ENCODE measurements around the gene NBEA.
"Not testable (repeated sequence)": the region's sequence is repeated elsewhere in the genome, so short reads cannot be mapped to it uniquely, and the experiment has no call there.

The NBEA gene

DNA sequence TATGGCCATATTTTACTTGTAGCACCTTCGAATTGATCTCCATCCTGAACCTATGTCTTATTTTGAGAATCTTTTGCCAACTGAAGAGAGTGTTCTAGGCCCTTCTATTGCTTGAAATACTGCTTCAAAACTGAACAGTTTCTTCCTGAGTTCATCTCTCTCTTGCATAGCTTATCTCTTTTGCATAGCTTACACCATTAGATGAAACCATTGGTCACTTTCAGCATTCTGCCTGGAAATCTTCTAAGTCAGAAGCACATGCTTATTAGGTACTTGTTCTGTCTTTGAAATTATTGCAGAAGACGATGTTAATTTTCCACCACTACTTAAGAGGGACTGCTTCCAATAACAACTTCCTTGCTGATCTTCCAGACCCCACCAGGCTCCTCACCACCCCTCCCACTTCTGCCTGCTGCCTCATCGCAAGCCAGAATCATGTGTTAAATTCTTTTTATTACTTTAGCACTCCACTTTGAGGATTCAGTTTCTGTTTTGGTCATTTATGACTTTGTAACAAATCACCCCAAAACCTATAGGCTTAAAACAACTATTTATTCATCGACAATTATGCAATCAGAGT is 656.8 kb downstream of the NBEA start:
- DNase-seq = no peak

DNA sequence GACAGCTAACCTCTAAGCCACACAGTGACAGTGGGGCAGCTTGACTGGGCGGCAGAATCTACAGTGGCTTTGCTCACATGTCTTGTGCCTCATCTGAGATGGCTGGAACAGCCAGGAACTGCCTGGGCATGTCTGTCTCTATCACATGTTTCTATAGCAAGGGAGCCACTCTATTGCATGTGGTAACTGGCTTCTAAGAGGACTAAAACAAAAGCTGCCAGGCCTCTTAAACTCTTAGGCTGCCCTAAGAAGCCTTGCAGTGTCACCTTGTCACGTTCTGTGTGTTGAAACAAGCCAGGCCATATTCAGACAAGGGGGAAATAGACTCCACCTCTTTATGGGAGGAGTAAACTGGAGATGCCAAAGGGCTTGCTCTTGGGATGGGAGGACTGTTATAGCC is 657.3 kb downstream of the NBEA start:
- no peak for DNase-seq

DNA sequence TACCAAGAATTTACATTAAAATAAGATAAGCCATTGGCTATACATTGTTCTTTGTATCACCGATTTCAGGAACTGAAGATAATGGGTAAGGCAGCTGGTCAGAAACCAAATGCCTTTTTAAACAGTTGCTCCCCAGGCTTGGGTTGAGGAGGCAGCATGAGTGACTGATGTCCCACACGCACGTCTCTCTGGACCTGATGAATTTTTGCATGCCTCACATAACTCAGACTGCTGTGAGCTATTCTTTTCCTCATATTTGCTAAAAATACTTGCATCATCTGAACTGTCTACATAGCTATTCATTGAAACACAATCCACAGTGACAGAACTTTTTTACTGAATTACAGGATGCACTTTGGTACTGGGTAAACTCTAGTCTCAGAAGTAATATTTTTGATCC is 658.1 kb downstream of the NBEA start:
- no peak for DNase-seq

DNA sequence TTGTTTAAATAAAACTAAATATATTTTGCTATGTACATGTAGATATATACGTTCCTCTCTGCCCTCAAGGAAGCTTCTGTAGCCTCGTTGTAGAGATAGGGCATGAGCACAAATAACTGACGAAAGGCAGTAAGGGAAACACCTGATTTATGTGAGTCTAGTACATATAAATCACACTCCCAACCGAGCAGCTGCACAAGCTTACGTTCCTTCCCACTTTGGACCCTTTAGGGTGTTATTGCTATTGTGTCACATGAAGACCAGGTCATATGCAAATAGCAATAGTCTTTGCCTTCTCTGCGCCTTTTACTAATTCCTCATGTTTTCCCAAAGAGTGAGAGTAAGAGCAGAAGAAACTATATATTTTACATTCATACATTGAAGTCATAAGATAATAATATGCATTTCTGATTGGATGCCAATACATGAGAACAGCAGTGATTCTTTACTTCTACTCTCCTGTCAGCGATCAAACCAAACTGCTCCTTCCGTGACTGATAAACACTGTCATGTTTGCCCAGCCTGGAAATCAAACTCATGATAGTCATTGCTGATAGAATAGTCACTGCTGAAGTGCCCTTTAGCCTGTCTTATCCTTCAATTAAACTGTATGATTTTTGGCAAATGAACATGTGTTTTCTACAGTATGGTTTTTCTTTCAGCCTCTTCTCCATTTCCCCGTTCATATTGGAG is 661.7 kb downstream of the NBEA start:
- no peak for DNase-seq

DNA sequence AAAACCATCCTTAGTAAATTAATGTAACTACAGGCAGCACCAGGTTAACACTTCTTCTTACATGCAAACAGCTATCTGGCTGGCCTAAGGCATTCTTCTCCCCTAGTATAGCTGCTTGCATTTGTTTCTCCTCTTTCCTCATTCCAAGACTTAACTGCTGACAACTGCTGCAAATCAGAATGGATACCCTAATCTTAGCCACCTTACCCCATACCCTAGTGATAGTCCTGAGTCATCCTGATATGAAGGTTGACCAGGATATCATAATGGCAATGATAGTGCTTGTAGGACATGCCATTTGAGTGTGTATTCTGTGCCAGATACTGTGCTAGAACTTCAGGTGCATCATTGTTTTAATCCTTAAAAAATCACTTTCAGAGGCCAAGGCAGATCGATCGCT is 672.6 kb downstream of the NBEA start:
- DNase-seq = no peak

DNA sequence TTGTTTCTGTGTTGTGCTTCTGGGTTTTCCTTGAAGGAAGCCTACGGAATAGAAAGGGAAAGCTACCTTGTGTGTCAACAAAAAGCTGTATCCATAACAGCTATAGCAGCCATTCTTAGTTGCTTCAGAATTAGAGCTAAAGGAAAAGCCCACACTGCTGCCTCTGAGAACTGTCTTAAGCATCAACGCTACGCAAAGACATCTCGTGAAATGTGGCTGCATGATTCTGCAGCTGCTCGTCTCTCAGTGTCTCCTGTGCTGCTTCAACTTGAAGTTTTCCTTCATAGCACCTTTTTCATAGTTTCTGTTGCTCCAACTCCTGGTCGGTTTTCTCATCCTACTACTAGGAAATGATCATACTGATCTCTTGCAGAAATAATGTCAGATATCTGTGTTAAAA is 675.4 kb downstream of the NBEA start:
- DNase-seq = no peak

DNA sequence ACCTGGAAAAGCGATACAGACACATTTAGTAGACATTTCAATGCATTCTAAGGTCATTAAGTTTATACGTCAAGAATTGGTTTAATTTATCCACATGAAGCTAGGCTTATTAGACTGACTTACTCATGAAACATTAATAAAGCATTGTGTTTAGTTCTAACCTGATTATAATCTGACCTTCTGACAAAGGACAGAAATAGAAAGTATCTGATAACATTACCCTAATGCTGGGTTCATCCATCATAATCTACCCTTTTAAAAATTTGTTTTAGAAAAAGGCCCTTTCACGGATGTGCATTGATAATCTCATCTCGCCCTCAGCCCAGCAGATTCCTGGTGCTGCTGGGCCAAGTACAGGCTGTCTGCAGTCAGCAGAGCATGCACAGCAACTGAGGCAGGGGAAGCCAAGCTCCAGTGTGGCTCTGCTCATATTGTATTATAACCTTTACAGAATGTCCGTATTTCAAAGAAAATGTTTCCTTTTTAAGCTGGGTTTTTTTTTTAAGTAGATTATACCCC is 676.6 kb downstream of the NBEA start:
- DNase-seq = no peak

DNA sequence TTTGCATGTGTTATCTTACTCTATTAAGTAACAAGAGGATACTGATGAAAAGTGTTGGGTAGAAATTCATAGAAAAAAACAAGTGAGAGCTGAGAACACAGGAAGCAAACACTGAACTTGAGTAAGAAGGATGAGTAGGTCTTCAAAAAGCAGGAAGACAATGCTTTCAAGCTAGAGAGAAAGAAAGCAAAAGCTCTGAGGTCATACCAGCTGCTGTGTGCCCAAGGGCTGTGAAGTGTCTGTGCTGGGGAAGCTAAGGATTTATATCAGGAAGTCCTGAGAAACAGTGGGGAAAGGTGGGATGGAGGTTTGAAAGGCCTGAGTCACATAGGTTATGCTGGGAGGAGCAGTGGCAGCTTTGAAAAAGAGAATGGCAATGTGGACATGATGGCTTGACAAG is 679.9 kb downstream of the NBEA start:
- no peak for DNase-seq

DNA sequence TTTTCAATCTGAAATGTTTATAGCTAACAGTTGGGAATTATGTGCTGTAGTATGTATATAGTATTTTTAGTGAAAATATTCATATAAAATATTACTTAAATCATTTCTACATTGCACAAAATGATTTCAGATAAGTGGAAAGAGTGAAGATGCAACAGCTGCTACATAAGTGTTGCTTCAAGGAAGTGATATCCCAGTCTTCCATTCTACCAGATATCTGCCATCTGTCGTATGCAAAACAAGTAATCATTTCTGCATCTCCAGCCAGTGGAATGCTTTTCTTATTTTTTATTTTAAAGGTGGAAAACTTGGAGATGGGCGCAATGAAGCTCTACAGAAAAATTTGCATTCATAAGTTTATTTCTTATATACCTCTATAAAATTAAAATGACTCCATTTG is 687.0 kb downstream of the NBEA start:
- no peak for DNase-seq

DNA sequence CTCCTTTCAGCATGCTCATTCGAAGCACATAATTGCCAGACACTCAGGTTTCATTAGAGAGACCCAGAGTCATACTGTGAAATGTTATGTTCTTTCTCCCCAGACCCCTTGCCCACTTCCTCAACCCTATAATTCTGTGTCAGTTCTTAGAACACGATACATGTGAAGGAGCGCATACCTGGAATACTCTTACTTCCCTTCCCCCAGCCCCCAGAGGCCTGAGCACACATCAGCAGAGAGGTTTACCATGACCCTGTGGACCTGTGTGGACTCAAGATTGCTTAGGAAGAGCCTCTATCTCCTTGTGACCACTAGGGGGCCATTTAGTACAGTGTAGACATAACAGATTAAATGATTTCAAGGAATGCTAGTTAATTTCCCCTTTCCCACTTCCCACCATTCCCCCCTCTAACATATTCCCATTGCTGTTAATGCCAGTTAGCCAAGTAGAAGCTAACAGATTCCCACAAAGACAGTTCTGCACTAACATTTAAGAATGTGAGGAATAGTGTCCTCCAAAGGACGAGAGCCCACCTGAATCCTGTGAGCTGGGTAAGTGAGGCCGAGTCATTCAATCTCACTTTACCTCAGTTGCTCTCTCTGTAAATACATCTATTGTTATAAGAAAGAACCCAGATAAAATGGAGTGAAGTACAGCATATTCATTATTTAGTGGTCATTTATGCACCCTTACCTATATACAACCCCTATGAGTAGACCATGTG is 688.6 kb downstream of the NBEA start:
- peak; percentile 25 for DNase-seq

DNA sequence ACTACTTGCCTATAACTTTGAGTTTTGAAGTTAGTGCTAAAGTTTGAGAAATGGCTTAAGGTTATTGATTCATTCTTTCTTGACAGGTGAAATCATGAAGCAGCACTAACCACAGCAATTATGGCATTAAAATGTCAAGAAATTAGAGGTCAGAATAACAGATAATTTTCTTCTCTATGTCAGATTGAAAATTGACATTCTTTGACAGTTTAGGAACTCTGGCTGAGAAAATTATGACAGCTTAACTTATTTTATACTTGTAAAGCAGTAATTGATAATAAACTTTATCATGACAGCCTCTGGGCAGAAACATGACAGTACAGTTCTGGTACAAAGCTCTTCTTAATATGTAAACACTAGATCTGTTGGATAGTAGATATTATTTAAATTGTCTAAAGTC is 689.6 kb downstream of the NBEA start:
- no peak for DNase-seq

DNA sequence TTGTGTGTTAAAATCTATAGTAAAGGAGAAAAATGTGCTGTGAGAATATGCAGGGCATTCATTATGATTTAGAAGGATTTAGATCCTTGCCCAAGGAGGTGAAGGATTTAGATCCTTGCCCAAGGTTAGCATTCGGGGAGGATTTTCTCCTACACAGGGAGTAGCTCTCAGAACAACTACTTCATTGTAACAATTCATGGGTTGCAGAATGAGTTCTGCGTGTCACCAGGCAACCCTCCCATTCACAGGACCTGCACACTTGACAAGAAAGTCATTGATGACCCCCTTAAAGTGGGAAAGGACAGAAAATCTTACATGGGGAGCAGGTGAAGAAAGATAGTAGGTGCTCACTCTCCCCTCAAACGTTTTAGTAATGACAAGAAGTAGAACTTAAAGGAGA is 701.6 kb downstream of the NBEA start:
- DNase-seq = no peak

DNA sequence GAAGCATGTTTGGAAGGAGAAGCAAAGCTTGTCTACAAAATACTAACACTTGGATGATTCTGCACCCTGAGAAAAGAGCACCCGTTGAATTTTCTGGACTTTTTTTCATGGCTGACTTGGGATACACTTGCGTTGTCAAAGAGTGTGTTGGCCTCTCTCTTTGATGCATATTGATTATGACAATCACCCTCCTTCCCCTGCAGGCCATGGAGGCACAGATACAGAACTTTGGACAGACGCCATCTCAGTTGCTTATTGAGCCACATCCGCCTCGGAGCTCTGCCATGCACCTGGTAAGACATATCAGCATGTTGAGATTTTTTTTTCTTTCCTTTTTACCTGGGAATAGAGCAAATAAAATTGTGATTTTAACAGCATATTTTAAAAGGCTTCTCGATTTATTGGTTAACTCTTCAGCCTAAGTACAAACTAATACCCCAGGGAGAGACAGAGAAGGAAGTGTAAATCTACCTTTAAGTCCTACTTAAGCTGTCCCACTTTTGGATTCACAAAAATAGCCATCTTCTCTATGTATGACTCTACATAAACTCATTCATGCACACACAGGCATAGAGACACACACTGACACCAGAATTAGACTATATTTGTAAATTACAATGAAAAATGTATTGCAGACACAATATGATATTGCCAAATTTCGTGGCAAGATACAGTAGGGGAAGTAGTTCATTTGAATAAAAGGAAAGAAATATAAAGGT is 704.1 kb downstream of the NBEA start:
- no peak for DNase-seq

DNA sequence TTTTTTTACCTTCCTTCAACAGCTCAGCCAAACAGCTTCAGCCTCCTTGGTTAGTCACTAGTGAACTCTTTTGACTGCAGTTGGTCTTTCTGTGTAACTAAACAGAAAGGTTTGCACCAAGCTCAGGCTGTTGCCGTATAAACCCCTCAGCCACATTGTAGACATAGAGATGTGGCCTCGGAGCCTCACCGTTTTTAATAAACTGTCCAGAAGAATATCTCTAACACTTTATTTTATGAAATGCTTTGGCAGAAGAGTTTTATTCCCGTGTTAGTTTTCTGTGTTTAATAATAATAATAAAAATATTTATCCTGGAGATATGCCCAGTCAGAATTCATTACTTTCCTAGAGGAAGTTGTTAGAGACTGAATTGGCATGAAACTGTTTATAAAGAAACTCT is 706.1 kb downstream of the NBEA start:
- DNase-seq = no peak

DNA sequence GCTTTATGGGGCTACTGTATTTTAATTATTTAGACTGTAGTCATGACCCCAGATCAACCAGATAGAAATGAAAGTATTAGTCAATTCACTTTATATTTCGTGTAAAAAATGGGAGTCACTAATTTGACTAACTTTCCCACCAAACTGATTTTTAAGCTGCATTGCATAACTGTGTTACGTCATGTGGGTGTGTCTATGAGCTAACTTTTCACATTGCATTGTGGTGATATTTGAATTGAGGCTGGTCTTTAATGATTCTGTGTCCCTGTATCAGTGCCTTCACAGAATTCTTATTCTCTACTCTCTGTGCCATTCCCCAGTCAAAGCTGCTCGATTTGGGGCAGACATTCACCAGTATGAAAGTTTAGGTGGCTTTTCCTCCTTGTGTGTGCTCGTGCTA is 707.1 kb downstream of the NBEA start:
- DNase-seq = no peak

DNA sequence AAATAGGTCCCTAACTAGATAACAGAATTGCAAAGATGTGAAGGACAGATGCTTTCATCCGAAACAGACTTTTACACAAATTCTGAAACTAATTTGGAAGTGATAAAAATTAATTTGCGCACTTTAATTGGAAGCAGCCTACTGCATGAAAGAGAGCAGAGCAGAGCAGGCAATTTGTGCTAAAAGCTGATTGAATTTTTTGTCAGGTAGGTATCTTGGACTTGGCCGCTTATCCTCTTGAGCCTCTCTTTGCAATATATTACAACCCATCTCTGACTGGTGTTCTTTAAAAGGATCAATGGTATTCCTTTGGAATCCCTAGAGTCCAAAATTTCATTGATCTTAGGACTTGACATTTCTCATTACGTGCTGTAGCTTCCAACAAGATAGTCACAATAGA is 717.7 kb downstream of the NBEA start:
- DNase-seq = no peak

DNA sequence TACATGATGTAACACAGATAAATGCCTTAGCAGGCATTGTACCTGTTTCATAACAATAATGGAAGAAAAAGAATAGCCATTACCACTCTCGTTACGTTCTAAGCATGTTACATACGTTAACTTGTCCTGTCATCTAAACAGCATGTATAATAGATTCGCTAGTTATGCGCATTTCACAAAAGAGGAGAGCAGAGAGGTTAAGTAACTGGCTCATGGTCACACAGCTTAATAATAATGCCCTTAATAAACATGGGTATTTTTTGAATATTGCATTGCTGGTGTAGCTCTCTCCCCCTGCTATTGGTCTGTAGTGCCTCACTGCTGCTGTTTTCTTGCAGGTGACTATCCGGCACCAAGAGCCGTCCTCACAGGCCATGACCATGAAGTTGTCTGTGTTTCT is 722.7 kb downstream of the NBEA start:
- no peak for DNase-seq

DNA sequence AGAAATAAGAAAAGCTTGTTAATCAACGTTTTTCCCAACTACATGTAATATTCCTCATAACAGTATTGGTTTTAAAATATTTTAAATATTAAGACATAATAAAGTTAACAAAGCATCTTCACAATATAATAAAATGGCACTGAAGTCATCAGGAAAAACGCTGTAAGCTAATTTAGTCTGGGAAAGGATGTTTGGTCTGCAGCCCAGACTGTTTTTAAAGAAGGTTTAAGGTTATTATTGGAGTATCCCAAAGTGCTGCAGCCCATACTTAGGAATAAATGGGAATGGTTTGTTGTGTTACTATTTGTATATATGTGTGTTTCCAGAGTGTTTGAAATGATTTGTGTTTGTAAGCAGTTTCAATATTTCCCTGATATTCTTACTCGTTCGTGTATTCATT is 727.3 kb downstream of the NBEA start:
- DNase-seq = no peak

DNA sequence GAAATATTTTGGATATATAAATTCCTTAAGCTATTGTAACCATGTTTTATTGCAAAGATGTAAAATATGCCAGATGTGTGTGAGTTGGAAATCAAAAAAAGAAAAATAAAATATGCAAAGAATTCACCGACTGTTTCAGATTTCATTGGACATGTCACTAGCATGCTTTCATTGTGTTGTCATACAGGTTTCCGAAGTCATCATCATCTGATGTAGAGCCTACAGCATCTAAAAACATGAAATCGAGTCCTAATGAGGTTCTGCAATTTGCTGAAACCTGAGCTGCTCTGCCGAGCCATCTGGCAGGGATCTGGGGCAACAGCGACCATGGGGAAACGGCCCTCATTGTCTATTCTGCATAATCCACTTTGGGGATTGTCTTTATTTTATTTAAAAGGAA is 730.5 kb downstream of the NBEA start:
- no peak for DNase-seq

DNA sequence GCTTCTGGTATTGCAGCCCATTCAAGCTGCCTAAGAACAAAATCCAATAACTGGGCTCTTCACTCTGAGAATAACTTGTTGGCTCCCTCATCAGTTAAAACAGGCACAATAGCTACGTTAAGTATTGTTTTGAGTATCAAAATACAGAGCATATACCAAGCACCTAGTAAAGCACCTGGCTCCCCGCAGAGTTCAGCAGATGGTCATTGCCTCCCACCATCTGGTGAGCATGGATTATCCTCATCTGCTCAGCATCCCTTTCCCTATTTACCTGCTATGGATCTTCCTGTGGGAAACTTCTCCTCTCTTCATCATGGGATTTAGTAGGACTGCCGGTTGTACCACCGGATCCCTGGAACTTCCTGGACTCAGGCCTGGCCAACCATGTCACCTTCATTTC is 733.6 kb downstream of the NBEA start:
- DNase-seq = no peak

DNA sequence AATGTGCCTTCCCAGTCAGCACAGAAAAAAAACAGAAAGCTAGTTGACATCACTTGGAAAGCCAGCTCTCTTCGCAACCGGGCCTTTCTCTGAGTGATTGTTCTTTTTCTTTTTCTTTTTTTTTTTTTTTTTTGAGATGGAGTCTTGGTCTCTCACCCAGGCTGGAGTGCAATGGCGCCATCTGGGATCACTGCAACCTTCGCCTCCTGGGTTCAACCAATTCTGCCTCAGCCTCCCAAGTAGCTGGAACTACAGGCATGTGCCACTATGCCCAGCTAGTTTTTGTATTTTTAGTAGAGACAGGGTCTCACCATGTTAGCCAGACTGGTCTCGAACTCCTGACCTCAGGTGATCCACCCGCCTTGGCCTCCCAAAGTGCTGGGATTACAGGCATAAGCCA is 735.8 kb downstream of the NBEA start:
- not testable (repeated sequence) for DNase-seq

DNA sequence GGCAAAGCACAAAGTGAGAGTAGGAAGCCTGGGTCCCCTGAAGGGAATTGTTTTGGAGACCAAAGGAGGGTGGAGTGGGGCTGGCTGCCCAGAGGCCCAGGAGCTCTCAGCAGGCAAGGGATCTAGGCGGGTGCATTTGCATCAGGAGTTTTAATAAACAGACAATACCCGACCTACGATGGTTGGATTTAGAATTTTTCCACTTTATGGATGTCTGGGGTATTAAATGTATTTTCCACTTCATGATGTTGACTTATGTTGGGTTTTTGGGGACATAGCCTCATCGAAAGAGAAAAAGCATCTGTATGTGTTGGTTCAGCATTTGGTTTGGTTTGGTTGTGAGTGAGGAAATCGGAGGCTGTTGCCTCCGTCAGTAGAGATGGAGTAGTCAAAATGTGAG is 739.6 kb downstream of the NBEA start:
- DNase-seq = no peak

DNA sequence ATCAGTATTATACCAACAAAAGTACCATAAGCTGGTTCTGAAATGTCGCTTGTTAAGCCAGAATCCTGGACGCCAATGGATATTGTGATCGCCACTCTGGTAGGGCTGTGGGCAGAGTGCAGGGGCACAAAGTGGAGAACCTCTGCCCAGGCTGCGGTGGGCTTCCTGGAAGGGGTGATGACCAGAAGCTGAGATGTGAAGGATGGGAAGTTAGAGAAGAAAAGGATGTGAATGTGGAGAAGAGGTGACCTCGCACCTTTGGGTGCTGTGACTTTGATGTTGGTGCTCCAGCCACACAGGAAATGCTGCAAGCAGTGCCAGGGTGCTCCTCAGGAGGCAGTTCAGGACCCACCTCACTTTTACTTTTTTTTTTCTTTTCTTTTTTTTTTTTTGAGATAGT is 742.4 kb downstream of the NBEA start:
- DNase-seq = no peak

DNA sequence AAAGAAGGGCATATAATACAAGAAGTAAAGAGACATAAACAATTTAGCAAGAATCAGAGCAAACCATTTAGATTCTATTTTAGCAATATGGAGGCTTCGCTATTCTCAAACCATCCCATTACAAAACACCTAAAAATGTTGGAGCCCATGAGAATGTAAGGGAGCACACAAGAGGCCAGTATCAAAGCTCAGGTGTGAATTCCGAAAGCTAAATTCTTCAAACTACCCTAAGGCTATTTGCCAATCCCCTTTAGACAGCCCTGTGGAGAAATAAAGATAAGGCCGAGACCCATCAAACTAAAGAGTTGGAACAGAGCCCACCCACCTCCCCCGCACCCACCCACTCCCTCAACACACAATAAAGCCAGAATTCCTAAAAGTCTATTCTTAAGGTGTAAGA is 745.3 kb downstream of the NBEA start:
- DNase-seq = no peak

All from activated CD4-positive, alpha-beta T cell treated with anti-CD3 and anti-CD28 coated beads, Interleukin-10, Interleukin-2, amounts not matched to agents 100 ng/mL and 50 ng/mL, durations not matched to agents 16 hours and 8 hours (primary cell).